ENCODE data around the gene RPLP1.

Gene RPLP1

DNA sequence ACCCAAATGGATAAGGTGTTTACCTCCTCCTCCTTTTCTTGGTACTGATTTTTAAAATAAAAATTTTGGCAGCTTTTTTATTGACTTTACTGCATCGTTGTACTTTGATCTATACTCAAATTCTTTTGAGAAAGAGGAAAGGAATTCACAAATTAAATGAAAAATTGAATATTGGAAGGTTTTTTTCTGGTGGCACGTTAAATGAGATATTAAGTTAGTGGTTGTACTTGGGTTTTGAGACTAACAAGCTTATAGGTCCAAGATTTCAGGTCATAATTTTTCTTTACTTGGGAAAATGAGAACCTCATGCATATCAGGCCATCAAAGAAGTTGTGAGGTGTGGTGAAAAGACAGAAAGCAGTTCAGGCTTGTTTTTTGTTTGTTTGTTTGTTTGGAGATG, 14.1 kb downstream of the RPLP1 start:
- FAIRE-seq (no peak), DNase-seq (ENCODE audit: insufficient read length, low spot score) (no peak)

DNA sequence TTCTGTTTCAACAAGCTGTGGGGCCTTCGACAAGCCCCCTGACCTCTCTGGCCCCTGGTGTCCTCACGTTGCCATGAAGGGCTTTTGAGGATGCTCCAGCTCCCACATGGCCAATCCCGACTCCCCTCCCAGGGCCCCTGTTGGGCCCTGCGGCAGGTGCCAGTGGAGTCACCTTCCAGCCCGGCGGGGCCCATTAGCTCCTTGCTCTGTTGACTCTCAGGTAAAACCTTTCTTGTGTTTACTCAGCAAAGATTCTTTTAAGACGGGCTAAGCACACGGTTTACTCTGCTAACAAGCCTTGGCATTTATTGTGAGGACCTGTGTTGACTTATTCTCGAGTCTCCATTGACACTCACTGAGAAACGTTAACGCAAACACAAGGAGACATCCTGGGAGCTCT, 15.0 kb downstream of the RPLP1 start:
- no peak for FAIRE-seq
- no peak for DNase-seq (ENCODE audit: insufficient read length, low spot score)

DNA sequence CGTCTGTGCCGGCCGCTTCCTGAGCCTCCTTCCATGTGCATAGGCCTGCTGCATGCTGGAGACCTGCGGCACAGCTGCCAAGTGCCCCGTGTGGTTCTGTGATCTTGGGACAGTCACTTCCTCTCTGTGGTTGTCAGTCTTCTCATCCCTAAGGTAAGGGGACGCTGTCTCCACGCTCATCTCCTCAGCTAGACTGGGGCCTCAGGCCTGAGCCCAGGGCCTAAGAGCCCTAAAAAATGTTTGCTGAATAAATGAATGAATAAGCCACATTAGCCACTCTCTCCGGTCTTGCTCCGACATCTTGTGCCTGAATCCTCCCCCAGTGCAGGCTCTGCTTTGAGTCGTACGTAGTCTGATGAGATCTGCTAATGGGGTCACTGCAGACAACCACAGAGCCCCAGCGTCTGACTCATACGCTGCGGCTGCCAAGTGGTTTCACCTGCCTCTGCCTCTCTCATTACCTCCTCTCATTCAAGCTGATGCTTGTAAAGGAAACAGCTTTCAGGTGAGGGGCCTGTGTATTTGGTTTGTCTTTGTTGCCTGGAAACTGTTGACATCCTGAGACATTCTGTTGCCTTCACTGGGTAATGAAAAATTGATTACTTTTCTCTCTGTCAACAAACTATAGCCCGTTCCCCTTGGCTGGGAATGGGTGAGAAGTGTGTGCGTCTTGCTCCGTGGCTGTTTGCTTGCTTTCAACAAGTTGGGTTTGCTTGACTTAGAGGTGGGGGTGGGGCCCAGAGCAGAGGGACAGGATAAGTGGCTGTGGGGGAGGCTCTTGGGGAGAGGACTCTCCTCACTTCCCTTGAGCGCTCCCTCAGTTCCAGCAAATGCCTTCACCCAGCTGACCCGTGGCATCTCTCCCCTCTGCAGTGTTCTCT, 15.9 kb downstream of the RPLP1 start:
- FAIRE-seq (no peak), DNase-seq (ENCODE audit: insufficient read length, low spot score) (no peak)

DNA sequence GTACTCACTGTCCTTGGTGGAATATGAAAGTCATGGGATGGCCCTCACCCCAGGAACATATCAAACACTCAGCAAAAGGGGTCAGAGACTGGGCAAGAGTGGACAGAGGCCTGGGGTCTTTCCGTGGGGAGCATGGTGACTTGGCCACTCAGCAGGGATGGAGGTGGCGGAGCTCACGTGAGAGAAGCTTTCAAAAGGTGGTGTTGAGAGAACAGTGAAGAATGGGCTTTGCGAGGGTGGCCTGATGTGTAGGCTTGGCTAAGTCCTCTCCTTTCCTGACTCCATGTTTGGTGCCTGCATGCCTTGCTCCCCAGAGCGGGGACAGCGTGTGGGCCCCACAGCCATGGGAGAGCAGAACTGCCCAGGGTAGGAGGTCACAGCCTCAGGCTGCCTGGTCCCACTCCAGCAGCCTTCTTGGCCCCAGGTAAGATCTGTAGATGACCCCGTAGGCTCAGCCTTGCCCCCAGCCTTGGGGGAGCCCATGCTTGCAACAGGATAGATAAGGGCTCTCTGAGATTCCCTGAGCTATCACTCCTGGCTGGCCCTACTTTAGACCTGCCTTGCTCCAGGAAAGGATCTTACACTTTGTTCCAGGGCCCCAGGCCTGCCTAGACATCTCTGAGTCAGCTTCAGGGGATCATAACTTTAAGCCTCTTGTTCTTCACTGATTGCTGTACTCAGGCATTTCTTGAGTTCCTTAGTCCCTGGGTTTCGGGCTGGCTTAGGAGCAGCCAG, 17.0 kb downstream of the RPLP1 start:
- DNase-seq (ENCODE audit: insufficient read length, low spot score) (no peak), FAIRE-seq (no peak)

DNA sequence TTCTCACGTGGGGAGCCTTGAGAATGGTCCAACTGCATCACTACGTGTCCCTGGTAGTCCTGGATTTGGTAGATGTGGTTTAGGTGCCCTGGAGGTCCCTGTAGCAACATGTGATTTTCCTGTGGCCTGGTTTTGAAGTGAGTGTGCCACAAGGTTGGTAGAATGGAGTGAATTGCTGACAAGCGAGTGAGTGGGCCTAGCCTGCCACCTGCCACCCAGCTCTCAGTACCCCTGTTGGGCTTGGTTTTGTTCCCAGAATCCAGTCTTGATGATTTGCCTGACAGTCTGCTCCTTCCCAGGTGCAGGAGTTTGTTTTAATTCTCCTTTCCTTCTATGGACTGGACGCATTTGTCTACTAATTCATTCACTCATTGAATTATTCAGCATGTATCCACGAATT, 19.4 kb downstream of the RPLP1 start:
- FAIRE-seq (no peak), DNase-seq (ENCODE audit: insufficient read length, low spot score) (no peak)

DNA sequence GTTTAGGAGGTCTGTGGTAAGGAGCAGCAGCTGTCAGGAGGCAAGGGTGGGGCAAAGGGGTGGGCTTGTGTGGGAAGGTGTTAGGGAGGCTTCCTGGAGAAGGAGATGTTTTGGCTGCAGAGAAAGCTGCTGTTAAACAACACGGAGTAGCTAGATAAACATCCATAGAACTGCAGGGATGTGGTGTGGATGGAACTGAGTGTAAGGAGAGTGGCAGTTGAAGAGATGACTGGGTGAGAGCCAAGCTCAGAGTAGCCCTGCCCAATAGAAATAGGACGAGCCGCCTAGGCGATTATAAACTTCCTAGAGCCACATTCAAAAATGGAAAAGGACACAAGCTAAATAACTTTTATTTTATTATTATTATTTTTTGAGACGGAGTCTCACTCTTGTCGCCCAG, 19.9 kb downstream of the RPLP1 start:
- FAIRE-seq (no peak), DNase-seq (ENCODE audit: insufficient read length, low spot score) (no peak)

DNA sequence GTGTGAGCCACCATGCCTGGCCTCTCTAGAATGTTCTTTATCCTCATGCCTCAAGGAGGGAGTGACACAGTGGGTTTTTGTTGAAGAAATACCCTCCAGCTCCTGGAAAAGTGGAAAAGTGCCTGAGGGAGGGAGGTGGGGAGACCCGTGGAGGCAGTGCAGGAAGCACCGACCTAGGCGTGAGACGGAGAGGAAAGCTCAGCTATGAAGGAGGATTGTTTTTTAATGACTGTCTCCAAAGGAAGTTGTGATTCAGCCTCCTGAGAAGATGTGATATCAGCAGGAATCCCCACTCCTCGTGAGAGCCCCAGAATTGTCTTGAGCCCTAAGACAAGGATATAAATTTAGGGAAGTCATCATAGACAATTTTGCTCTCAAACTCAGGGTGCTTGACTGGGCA, 21.7 kb downstream of the RPLP1 start:
- DNase-seq (ENCODE audit: insufficient read length, low spot score) (no peak), FAIRE-seq (no peak)

DNA sequence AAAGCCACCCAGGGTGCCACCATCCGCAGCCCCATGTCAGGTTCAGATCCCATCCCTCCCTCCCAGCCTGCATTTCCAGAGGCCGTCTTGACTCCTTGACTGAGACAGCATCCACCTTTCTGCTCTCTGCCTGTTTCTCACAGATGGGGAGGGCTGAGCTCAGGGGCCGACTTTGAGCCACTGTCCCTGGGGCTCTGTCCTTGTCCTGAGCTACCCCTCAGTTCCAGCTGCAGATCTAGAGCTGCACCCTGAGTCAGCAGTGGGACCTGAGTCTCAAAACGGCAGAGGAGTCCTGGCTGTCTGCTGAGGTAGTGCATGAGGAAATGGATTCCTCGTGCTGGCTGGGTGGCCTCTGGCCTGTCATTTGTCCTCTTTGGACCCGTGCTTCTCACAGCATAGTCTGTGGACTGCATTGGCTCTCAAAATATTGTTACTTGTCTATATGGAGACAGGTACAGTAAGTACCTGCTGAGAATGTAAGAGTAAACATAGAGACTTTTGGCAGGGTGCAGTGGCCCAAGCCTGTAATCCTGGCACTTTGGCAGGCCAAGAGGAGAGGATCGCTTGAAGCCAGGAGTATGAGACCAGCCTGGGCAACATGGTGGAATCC, 22.3 kb downstream of the RPLP1 start:
- no peak for DNase-seq (ENCODE audit: insufficient read length, low spot score)
- FAIRE-seq = no peak

DNA sequence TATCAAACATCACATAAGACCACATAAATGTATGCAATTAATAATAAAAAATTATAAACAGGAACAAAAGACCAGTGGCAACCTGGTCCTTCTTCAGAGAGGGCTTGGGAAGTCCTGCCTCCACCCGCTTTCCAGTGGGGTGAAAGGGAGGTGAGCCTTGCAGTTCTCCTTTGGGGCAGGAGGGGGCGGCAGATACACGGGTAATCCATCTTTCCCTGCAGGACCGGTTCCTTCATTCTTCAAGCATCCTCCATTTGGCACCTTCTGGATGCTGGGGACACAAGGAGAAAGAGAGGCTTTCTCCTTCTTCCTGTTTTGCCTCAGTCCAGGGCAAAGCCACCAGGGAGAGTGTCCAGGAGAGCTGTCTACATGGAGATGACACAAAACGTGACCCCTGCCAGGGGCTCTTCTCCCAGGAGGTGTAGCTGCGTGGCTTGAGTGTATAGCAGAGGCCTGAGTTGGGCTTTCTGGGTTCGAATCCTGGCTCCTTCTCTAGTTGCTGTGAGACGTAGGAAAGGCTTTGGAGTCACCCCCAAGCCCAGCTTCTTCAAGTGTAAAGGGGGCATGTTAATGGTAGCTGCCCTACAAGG, 23.2 kb downstream of the RPLP1 start:
- peak; percentile 90 for FAIRE-seq
- DNase-seq (ENCODE audit: insufficient read length, low spot score) = peak; percentile 49

DNA sequence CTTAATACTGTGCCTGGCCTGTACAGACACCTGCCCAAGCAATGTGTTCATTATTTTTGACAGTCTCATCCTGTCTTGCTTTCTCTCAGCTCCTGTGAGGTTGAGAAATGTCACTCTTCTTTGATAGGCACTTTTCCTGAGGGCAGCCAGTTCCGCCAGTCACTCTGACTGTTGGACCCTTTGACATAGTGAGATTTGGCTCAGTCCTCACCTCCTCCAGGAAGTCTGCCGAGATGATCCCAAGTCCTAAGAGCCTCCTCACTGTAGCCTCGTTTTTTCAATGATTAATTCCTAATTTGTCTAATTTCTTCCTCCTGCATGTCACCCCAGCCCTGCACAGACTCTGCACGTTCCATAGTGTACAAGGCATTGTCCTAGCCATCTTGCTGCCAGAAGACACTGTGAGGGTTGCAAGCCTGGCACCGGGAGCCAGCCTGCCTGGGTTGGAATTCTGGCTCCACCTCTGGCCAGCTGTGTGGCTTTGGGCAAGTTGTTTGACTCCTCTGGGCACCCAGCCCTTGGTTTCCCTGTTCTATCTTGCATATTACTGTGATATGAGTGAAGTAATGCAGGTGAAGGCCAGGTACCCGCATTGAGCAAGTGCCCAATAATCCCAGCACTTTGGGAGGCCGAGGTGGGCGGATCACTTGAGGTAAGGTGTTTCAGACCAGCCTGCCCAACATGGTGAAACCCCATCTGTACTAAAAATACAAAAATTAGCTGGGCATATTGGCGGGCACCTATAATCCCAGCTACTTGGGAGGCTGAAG, 24.3 kb downstream of the RPLP1 start:
- DNase-seq (ENCODE audit: insufficient read length, low spot score) = no peak
- FAIRE-seq = no peak

DNA sequence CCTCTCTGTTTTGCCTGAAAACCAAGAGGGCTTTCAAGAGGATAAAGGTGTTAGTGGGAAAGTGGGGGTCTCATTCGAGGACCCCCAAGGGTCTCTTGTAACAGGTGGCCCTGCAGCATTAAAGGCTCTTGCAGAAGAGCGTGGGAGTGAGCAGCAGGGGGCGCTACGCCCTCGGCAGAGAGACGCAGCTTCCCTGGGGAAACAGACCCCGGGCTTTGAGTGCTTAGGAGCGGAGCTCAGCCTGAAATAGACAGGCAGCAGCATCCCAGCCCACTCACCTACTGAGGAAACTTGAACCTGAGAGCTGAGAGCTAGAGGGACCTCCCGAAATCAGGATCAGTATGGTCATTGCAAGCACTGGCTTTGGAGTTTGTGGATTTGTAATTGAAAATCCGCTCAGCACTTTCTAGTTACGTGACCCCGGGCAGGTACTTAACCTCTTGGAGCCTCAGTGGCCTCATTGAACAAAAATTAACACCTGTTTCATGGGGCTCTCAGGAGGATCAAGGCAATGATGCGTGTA, 25.7 kb downstream of the RPLP1 start:
- DNase-seq (ENCODE audit: insufficient read length, low spot score) = peak; percentile 46

DNA sequence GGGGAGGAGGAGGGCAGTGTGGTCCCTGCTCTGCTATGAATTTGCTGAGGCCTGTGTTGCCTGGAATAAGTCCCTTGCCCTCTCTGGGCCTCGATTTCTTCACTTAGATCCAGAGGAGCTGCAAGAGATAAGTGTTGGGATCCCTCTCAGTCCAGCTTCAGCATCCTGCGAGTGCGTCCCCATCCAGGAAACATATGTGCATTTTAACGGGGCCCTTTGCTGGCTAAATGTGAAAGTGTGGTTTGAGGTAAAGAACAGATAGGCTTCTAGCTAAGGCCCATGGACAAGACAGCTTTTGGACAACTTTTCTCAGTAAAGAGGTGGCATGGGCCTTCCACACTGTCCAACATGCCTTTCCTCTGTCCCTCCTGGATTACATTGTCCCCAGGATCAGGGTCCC, 26.5 kb downstream of the RPLP1 start:
- no peak for DNase-seq (ENCODE audit: insufficient read length, low spot score)
- FAIRE-seq = no peak

More for the DNA sequence above, 25.7 kb downstream of the RPLP1 start:
- FAIRE-seq = peak; percentile 44

DNA sequence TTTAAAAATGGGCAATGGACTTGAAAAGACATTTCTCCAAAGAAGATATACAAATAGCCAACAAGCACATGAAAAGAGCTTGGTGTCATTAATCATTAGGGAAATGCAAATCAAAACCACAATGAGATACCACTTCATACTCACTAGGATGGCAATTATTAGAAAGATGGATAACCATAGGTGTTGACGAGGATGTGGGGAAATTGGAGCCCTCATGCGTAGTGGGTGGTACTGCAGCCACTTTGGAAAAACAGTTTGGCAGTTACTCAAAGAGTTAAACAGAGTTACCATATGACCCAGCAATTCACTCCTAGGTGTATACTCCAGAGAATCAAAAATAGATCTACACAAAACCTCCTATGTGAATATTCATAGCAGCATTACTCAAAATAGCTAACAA, 27.4 kb downstream of the RPLP1 start:
- no peak for FAIRE-seq
- no peak for DNase-seq (ENCODE audit: insufficient read length, low spot score)

DNA sequence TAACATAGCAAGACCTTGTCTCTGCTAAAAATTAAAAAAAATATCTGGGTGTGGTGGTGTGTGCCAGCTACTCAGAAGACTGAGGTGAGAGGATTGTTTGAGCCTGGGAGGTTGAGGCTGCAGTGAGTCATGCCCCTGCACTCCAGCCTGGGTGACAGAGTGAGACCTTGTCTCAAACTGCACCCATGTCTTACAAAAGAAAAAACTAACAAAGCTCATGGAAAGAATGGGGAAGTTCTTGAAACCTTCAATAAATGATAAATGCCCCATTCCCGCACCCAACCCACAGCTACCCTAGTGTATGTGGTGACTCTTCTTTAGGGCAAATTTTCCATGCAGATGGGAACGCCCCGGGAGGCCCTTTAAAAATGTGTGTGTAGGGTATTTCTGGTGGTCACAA, 28.3 kb downstream of the RPLP1 start:
- DNase-seq (ENCODE audit: insufficient read length, low spot score) = no peak
- FAIRE-seq = no peak

DNA sequence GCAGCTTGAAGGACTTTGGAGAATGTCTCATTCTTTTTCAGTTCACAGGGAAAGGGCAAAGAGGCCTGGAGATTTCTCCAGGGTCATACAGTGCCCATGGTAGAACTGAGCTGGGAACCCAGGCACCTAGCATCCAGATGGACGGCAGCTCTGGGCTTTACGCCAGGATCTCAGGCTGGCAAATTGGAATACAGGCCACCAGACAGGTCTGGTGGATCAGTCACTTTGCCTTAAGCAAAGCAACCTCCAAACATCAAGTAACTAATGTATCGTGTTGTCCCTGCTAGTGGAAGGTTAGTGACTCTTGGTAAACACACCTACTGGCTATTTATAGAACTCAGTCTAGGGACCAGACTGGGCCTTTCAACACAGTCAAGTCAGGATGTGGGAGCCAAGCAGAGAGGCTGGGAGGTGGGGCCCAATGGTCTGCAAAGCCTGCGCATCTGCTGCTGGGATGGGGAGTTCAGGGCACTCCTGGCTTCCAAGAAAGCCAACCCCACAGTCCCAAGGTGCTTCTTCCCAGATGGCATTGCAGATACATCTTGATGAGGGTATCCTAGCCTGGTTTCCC, 30.2 kb downstream of the RPLP1 start:
- no peak for DNase-seq (ENCODE audit: insufficient read length, low spot score)
- no peak for FAIRE-seq

DNA sequence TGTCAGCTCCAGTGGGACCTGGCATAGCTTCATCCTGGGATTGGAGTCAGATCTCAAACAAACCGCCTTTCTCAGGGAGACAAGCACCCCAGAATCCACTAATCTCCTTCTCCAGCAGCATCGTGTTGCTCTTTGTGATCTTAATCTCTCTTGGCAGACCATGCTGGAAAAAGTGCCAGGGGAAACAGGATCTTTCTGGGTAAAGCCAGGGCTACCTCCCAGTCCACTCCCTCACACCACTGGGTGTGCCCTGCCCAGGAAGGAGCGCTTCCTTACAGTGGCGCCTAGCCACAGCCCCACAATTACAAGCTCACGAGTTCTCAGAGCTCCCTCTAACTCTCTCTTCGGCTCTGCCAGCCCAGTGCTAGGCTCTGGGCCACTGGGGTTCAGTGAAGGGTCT, 32.2 kb downstream of the RPLP1 start:
- FAIRE-seq (no peak), DNase-seq (ENCODE audit: insufficient read length, low spot score) (no peak)

DNA sequence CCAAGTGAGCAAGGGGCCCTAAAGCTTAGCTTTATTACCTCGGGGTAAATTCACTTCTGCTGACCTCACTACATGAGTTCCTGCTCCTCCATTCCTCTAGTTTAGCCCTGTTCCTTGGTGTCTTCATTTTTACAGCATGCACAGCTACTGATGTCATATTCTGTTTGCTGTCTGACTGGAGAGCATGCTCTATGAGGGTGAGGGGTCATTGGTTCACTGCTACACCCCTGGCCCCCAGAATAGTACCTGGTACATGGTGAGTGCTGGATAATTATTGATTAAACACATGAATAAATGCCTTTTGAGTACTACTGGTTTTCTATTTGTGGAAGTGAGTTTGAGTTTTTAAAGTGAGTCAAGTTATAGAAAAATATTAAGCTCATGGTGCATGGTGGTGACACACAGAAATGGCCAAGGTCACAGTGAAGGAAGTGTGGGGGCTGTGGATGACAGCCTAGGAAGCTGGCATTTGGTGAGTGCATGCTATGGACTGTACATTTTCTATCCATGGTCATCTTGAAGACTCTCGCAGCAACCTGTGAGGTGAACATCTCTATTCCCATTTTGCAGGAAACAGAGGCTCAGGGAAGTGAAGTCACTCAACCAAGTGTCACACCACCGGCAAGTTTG, 34.0 kb downstream of the RPLP1 start:
- DNase-seq (ENCODE audit: insufficient read length, low spot score) (no peak), FAIRE-seq (no peak)

DNA sequence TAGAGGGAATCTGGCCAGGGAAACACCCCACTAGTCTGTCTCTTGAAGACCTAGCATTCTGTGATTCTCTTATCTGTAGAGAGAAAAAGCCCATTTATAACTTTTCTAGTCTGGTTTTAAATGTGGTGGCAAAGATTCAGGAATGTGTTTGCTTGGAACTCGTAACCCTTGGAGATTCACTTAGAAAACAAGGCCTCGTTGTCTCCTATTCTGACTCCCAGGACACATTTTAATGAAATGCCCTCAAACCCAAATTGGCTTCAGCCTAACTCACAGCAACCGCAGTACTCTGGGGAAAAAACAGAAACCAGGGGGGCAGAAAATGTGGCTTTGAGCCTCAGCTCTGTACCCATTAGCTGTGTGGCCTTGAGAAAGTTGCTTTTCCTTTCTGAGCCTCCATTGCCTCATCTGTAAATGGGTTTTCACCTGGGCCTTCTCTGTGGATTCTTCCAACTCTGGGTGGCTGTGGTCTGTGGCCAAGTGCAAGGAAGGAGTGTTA, 36.5 kb downstream of the RPLP1 start:
- FAIRE-seq = no peak
- DNase-seq (ENCODE audit: insufficient read length, low spot score) = no peak

DNA sequence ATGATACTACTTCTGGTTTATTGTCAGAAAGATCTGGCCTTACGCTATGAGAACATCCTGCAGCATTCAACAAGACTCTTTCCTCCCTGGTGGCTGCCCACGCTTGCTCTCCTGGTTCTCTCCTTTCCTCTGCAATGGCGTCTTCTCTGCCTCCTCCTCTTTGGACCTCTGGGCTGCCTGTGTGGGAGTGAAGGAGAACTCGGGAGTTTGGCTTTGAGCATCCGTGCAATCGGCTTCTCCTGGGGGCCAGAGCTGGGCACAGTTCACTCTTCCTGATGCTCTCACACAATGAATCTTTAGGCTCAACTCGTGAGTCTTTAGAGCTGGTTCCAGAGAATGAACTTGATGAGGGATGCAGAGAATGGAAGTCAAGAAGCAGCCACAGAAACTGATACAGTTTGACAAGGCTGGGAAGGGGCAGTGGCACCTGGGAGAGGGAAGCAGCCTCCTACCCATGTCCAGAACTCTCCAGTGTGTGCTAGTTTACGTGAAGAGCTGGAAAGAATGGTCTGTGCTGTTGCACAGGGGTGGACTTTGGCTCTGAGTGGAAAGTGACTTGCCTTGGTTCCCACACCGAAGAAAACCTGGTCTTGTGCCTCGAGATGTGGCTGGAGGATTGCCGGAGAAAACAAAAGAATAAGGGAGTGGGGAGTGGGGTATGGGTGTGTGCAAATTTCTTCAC, 37.9 kb downstream of the RPLP1 start:
- DNase-seq (ENCODE audit: insufficient read length, low spot score) (no peak), FAIRE-seq (no peak)
